ENCODE data around the gene YAP1.

DNA sequence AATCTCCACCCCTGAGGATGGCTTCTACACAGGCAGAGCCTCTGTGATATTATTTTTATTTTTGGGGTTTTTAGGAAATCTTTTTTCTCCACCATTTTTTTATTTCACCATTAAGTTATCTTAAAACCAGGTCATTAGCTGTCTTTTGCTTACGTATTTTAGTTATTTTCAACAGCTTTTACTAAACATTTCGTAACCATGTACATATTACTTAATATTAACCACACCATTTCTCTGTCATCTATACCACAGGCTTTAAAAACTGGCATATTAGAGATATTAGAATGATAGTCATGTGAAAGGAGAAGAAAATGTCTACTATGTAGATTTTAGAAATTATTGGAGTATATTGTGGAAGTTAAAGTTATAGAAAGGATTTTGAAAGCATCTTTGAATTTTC is 37.4 kb downstream of the YAP1 start:
- no peak for TF ChIP-seq POLR2A (IDR thresholded peaks at IDR 0.05)
- TF ChIP-seq, protein P1, sequence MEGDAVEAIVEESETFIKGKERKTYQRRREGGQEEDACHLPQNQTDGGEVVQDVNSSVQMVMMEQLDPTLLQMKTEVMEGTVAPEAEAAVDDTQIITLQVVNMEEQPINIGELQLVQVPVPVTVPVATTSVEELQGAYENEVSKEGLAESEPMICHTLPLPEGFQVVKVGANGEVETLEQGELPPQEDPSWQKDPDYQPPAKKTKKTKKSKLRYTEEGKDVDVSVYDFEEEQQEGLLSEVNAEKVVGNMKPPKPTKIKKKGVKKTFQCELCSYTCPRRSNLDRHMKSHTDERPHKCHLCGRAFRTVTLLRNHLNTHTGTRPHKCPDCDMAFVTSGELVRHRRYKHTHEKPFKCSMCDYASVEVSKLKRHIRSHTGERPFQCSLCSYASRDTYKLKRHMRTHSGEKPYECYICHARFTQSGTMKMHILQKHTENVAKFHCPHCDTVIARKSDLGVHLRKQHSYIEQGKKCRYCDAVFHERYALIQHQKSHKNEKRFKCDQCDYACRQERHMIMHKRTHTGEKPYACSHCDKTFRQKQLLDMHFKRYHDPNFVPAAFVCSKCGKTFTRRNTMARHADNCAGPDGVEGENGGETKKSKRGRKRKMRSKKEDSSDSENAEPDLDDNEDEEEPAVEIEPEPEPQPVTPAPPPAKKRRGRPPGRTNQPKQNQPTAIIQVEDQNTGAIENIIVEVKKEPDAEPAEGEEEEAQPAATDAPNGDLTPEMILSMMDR (IDR thresholded peaks at IDR 0.05), result no peak

Data from body of pancreas (tissue), 4 donors.